A673 (cell line): Measurements from ENCODE around the gene WASF1. TPM values are rescaled to one million over a fixed set of nuclear protein-coding genes. Genes with fewer than 3 reads are reported as not detected.

ENCODE experiments used
- BruUV-seq: library from RNA; stranded (reverse); fragments of 400-500 nt; replicated peaks from 2 replicates; lab custom pipeline; 2021; lab: Mats Ljungman, UMichigan
- CTCF ChIA-PET: fragments of 300-600 bp; sonication (Branson Sonifier 250); formaldehyde crosslinking; loops from one replicate; lab custom pipeline; 2022; ENCODE audit warnings: antibody characterized with exemption; lab: Charles Lee
- POLR2A ChIA-PET: fragments of 300-600 bp; sonication (Branson Sonifier 250); formaldehyde crosslinking; loops from one replicate; lab custom pipeline; 2022; ENCODE audit warnings: antibody characterized with exemption; ENCODE audit not compliant: low non-redundant PET; lab: Charles Lee
- DNase-seq: peaks from one replicate; pipeline ENCODE4 v3.0.0-alpha.2; 2015; ENCODE audit warnings: low spot score
- H3K27ac ChIP-seq: fragments of 200-600 bp; sonication (generic); 2 replicates; pipeline ENCODE4 v1.5.1; 2016; ENCODE audit warnings: mixed run types, low read depth, mild to moderate bottlenecking, mixed read lengths, antibody characterized with exemption, low read length; ENCODE audit not compliant: poor library complexity, severe bottlenecking
- H3K27me3 ChIP-seq: fragments of 200-600 bp; sonication (generic); replicated peaks from 2 replicates; pipeline ENCODE4 v1.6.1; 2017; ENCODE audit warnings: mixed run types, low read depth, mild to moderate bottlenecking, mixed read lengths, antibody characterized with exemption, low read length; ENCODE audit not compliant: insufficient read depth, poor library complexity
- H3K36me3 ChIP-seq: fragments of 200-600 bp; sonication (generic); 2 replicates; pipeline ENCODE4 v1.6.1; 2016; ENCODE audit warnings: mixed run types, mild to moderate bottlenecking, mixed read lengths, antibody characterized with exemption, low read length; ENCODE audit not compliant: insufficient read depth, poor library complexity, severe bottlenecking
- H3K4me1 ChIP-seq: fragments of 200-600 bp; sonication (generic); 2 replicates; pipeline ENCODE4 v1.6.1; 2017; ENCODE audit warnings: mixed run types, mild to moderate bottlenecking, mixed read lengths, antibody characterized with exemption, low read length; ENCODE audit not compliant: insufficient read depth, poor library complexity, severe bottlenecking
- H3K4me3 ChIP-seq: fragments of 200-600 bp; sonication (generic); 2 replicates; pipeline ENCODE4 v1.5.1; 2016; ENCODE audit warnings: low read depth, mixed run types, mild to moderate bottlenecking, mixed read lengths, low read length; ENCODE audit not compliant: poor library complexity, severe bottlenecking
- H3K9me3 ChIP-seq: fragments of 200-600 bp; sonication (generic); 2 replicates; pipeline ENCODE4 v1.6.1; 2016; ENCODE audit warnings: mixed run types, low read depth, mild to moderate bottlenecking, mixed read lengths, antibody characterized with exemption, low read length; ENCODE audit not compliant: poor library complexity, severe bottlenecking
- EZH2 ChIP-seq: fragments of 200-600 bp; sonication (generic); IDR thresholded peaks from 2 replicates; pipeline ENCODE4 v1.6.1; 2017; ENCODE audit warnings: borderline replicate concordance, low read depth, mild to moderate bottlenecking, mixed read lengths, antibody characterized with exemption, low read length; ENCODE audit not compliant: poor library complexity, severe bottlenecking
- intact Hi-C: fragments of 100-400 bp; cut with micrococcal nuclease; formaldehyde crosslinking; loops from one replicate; pipeline ENCODE4 v1.10.0; 2022; ENCODE audit not compliant: unreplicated experiment
- total RNA-seq: library from RNA; stranded (reverse); gene quantifications from 2 replicates; pipeline ENCODE4 v1.2.3, GENCODE V29; 2021
- TF ChIP-seq, protein P1 (sequence below): fragments of 300-800, 200-600 bp; sonication (generic); conservative IDR thresholded peaks from 2 replicates; pipeline ENCODE4 v1.5.1; 2017; ENCODE audit warnings: low read depth, mild to moderate bottlenecking, antibody characterized with exemption, low read length, moderate library complexity, mixed read lengths

The WASF1 gene
- total RNA-seq, 1 experiment from 2014 or later, result 159 TPM

DNA sequence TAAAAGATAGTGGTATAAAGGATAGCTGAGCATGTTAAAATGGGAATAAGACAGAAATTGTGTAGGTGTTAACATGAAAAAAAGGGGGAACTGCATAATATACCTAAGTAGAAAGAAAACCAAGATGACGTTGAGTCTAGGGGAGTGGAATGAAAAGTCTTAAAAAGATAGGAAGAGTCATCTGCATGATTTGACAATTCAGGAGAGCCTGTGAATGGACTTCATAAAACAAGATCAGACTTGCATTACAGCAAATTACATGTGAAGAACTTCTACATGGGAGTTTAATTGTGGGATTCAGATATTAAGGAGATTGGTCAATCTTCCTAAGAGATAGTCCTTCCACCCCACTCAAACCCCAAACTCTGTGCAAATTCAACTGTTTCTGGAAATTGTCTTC is 85.5 kb downstream of the WASF1 start:
- Histone ChIP-seq H3K36me3 (peaks cover 27% of the 10 kb centered on the region), H3K27me3 (no peaks in the 10 kb centered on the region), H3K27ac (no peak overlapping the region), H3K4me1 (peaks cover 17% of the 10 kb centered on the region), H3K4me3 (no peak overlapping the region), H3K9me3 (no peaks in the 10 kb centered on the region)
- ChIA-PET POLR2A (interaction anchor here (0.7 kb wide), 1 partner anchor 232 kb away, joined by 3 read pairs; no protein-coding TSS in a partner anchor), CTCF (no interaction called here)
- TF ChIP-seq, protein P1, sequence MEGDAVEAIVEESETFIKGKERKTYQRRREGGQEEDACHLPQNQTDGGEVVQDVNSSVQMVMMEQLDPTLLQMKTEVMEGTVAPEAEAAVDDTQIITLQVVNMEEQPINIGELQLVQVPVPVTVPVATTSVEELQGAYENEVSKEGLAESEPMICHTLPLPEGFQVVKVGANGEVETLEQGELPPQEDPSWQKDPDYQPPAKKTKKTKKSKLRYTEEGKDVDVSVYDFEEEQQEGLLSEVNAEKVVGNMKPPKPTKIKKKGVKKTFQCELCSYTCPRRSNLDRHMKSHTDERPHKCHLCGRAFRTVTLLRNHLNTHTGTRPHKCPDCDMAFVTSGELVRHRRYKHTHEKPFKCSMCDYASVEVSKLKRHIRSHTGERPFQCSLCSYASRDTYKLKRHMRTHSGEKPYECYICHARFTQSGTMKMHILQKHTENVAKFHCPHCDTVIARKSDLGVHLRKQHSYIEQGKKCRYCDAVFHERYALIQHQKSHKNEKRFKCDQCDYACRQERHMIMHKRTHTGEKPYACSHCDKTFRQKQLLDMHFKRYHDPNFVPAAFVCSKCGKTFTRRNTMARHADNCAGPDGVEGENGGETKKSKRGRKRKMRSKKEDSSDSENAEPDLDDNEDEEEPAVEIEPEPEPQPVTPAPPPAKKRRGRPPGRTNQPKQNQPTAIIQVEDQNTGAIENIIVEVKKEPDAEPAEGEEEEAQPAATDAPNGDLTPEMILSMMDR, result no peak
- no peak for TF ChIP-seq EZH2
- no TSS peak for BruUV-seq
- DNase-seq, result no peak
- intact Hi-C loops, result no loop called here

- Histone ChIP-seq H3K4me3 (no peak overlapping the region), H3K27me3 (no peaks in the 10 kb centered on the region), H3K27ac (no peak overlapping the region), H3K4me1 (no peaks in the 10 kb centered on the region), H3K9me3 (no peaks in the 10 kb centered on the region), H3K36me3 (peaks cover 17% of the 10 kb centered on the region)
- no TSS peak for BruUV-seq
- ChIA-PET CTCF (no interaction called here), POLR2A (no interaction called here)
- no peak for DNase-seq
- intact Hi-C loops, result no loop called here
- no peak for TF ChIP-seq EZH2
- TF ChIP-seq, protein P1, result no peak
Observed at GRCh38 chr6:110090876-110091275, 88.6 kb downstream of the WASF1 start.

DNA sequence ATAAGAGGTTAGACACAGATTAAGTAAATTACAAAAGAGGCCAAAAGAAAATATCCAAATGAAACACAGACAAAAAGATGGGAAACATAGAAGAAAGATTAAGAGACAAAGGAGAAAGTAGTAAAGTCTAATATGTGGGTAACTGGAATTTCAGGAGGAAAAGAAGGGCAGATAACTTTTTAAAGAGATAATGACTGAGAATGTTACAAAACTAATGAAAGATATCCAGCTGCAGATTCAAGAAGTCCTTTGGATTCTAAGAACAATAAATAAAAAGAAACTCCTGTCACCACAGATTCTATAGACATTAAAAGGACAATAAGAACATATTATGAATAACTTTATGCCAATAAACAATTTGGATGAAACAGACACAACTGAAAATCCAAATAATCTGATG is 90.1 kb downstream of the WASF1 start:
- DNase-seq, result no peak
- Histone ChIP-seq H3K36me3 (peaks cover 17% of the 10 kb centered on the region), H3K4me3 (no peak overlapping the region), H3K27ac (no peak overlapping the region), H3K4me1 (no peaks in the 10 kb centered on the region), H3K27me3 (no peaks in the 10 kb centered on the region), H3K9me3 (no peaks in the 10 kb centered on the region)
- intact Hi-C loops, result no loop called here
- CTCF ChIA-PET, result no interaction called here
- no TSS peak for BruUV-seq
- TF ChIP-seq, protein P1, result no peak
- TF ChIP-seq EZH2, result no peak
- POLR2A ChIA-PET, result no interaction called here
